Type B pancreatic cell (in vitro differentiated cells): ENCODE results near the gene CDC16. TPM values are rescaled to one million over a fixed set of nuclear protein-coding genes. Genes with fewer than 3 reads are reported as not detected.

Experiments used
- DNase-seq: peaks from one replicate; pipeline ENCODE4 v3.0.0; 2021; ENCODE audit warnings: mixed read lengths; ENCODE audit not compliant: unreplicated experiment; ENCODE audit errors: extremely low spot score
- H3K27ac Mint-ChIP-seq: 2 replicates; pipeline ENCODE4 v1.8.0; 2021; ENCODE audit warnings: mild to moderate bottlenecking, mixed read lengths
- H3K27me3 Mint-ChIP-seq: 2 replicates; pipeline ENCODE4 v1.8.0; 2021; ENCODE audit warnings: mixed read lengths
- H3K36me3 Mint-ChIP-seq: 2 replicates; pipeline ENCODE4 v1.8.0; 2021; ENCODE audit warnings: mixed read lengths
- H3K4me1 Mint-ChIP-seq: one replicate; pipeline ENCODE4 v1.8.0; 2021; ENCODE audit warnings: mixed read lengths; ENCODE audit not compliant: unreplicated experiment
- H3K4me3 Mint-ChIP-seq: 2 replicates; pipeline ENCODE4 v1.8.0; 2021; ENCODE audit warnings: mild to moderate bottlenecking, mixed read lengths
- H3K9me3 Mint-ChIP-seq: 2 replicates; pipeline ENCODE4 v1.8.0; 2021; ENCODE audit warnings: mixed read lengths
- total RNA-seq: library from RNA; stranded (reverse); gene quantifications from 2 replicates; pipeline ENCODE4 v1.2.1, GENCODE V29; 2021; ENCODE audit warnings: low replicate concordance
- TF ChIP-seq, protein P1 (sequence below): fragments of 200-600 bp; sonication (generic); conservative IDR thresholded peaks from 2 replicates; pipeline ENCODE4 v1.5.0; 2021; ENCODE audit warnings: antibody characterized with exemption, mild to moderate bottlenecking

CDC16 gene
- total RNA-seq, 1 donor from 2014 or later: 81.7 TPM

DNA sequence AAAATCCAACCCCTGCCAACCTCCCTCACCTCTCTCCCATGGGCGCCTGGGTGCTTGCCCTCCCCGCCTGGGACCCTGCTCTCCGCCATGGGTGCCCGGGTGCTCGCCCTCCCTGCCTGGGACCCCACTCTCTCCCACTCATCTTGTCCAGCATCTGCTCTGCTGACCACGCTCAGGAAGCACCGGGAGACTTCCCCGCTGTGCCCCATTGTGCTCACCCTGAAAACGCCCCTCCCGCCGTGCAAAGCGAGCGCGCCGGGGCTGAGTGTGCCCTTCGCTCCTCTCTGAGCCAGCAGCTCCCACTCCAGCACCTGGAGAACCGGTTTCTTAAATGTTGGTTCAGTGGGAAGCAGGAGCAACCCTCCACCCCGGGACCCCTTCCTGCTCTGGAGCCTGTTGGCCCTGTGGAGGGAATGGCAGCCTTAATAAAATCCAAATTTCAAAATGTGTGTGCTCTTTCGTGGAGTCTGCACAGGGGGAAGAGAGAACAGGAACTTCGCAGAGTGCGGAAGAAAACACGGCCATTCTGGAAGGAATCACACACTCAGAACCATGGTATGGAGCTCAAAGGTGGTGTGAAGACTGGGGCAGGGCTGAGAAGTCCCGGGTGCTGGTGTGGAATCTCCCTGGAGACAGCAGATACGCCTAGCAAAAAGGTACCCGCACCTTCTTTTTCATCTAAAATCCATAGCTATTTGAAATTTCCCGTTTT is 23.1 kb upstream of the CDC16 start:
- no peaks in the 10 kb centered on the region for H3K36me3 Mint-ChIP-seq
- H3K4me3 Mint-ChIP-seq: no peak overlapping the region
- no peak for DNase-seq
- TF ChIP-seq, protein P1, sequence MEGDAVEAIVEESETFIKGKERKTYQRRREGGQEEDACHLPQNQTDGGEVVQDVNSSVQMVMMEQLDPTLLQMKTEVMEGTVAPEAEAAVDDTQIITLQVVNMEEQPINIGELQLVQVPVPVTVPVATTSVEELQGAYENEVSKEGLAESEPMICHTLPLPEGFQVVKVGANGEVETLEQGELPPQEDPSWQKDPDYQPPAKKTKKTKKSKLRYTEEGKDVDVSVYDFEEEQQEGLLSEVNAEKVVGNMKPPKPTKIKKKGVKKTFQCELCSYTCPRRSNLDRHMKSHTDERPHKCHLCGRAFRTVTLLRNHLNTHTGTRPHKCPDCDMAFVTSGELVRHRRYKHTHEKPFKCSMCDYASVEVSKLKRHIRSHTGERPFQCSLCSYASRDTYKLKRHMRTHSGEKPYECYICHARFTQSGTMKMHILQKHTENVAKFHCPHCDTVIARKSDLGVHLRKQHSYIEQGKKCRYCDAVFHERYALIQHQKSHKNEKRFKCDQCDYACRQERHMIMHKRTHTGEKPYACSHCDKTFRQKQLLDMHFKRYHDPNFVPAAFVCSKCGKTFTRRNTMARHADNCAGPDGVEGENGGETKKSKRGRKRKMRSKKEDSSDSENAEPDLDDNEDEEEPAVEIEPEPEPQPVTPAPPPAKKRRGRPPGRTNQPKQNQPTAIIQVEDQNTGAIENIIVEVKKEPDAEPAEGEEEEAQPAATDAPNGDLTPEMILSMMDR: no peak
- H3K9me3 Mint-ChIP-seq: peaks cover under 1% of the 10 kb centered on the region
- no peak overlapping the region for H3K27ac Mint-ChIP-seq
- H3K4me1 Mint-ChIP-seq: no peaks in the 10 kb centered on the region
- H3K27me3 Mint-ChIP-seq: peaks cover 19% of the 10 kb centered on the region

DNA sequence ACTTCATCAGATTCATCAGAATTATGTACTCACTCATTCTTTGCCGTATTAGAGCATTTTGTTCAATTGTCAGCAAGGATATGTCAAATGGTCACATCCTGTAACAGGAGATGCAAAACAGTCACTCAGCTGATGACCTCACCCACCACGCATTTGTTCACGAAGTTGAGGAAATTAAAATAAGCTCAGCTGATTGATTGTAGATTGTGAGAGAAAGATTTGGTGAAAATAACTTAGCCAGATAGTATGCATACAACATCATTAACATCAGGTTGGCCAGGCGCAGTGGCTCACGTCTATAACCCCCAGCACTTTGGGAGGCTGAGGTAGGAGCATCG is 22.6 kb upstream of the CDC16 start:
- Mint-ChIP-seq H3K27me3 (peaks cover 19% of the 10 kb centered on the region), H3K36me3 (no peaks in the 10 kb centered on the region), H3K4me3 (no peak overlapping the region), H3K27ac (no peak overlapping the region), H3K4me1 (no peaks in the 10 kb centered on the region), H3K9me3 (no peaks in the 10 kb centered on the region)
- DNase-seq: no peak
- TF ChIP-seq, protein P1: no peak

GRCh38 chr13:114213980-114214379 is 20.7 kb upstream of the CDC16 start:
- no peaks in the 10 kb centered on the region for H3K9me3 Mint-ChIP-seq
- TF ChIP-seq, protein P1: no peak
- no peak overlapping the region for H3K4me3 Mint-ChIP-seq
- peaks cover 16% of the 10 kb centered on the region for H3K27me3 Mint-ChIP-seq
- H3K4me1 Mint-ChIP-seq: no peaks in the 10 kb centered on the region
- DNase-seq: no peak
- H3K36me3 Mint-ChIP-seq: no peaks in the 10 kb centered on the region
- no peak overlapping the region for H3K27ac Mint-ChIP-seq

DNA sequence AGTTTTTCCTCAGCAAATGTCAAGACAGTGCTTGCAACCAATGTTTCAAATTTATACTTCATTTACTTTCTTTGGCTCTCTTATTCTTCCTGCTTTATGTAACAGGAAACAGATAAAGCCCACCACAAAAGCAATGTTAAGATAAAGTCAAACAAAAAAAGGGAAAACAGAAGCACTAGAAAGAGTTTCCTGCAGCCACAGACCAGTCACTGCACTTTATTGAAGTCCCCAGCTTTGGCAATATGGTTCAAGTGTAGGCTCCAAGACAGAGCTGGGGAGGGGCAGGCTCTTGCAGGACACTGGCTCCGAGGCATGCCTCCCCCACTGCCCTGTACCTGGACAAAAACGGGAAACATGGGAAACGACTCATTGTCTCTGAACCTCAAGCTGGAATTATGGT is 15.3 kb upstream of the CDC16 start:
- TF ChIP-seq, protein P1: no peak
- no peak for DNase-seq
- Mint-ChIP-seq H3K27ac (no peak overlapping the region), H3K9me3 (no peaks in the 10 kb centered on the region), H3K36me3 (no peaks in the 10 kb centered on the region), H3K4me1 (peaks cover 4% of the 10 kb centered on the region), H3K27me3 (peaks cover 10% of the 10 kb centered on the region), H3K4me3 (no peak overlapping the region)

DNA sequence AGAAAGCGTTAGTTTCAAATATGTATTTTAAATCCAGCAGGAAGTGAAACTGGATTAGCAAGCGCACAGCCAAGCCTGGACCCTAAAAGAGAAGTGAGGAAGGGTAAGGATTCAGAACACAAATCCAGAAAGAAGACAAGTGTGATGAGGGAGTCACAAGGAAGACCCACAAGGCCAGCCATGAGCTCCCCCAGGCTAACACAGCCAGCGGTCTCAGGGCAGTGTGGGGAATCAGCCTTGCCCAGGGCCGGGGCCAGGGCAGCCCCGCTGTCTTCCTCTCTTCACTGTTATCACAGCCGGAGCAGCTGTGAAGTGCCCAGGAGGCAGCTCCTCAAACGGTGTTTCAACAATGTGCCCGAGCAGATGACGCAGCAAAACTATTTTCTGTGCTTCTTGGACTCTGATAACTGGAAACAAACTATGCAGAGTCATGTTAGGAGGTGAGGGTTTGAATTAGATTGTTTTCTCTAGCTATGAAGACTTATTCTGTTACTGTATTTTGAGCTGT is 12.2 kb upstream of the CDC16 start:
- DNase-seq: no peak
- Mint-ChIP-seq H3K36me3 (no peaks in the 10 kb centered on the region), H3K27ac (no peak overlapping the region), H3K27me3 (peaks cover 12% of the 10 kb centered on the region), H3K9me3 (no peaks in the 10 kb centered on the region), H3K4me1 (peaks cover 12% of the 10 kb centered on the region), H3K4me3 (no peak overlapping the region)
- TF ChIP-seq, protein P1: no peak
